Heart left ventricle (tissue), 16 donors: ENCODE measurements around the gene AKAP6. TPM values are rescaled to one million over a fixed set of nuclear protein-coding genes. Genes with fewer than 3 reads are reported as not detected.

Source experiments
- ATAC-seq, 4 donors: fragments of 200-7000 bp; cut with Tn5 transposase; one replicate each; pipeline ENCODE4 v1.9.1; 2020 to 2022; ENCODE audit warnings: moderate library complexity in 4 of 4, mild to moderate bottlenecking in 3 of 4, moderate number of reproducible peaks in 1 of 4
- DNase-seq, 5 donors: peaks; one replicate each; pipeline ENCODE4 v3.0.0-alpha.2; 2020
- H3K27ac ChIP-seq, 12 donors: fragments of 200-600 bp; sonication (generic) in 4 of 12; one replicate each; pipeline versions ENCODE4 v1.5.0 to v1.8.0; 2016 to 2022; ENCODE audit warnings: mild to moderate bottlenecking in 2 of 12
- H3K27me3 ChIP-seq, 9 donors: fragments of 200-600 bp; sonication (generic) in 2 of 9; one replicate each; pipeline versions ENCODE4 v1.5.1 to v1.8.0; 2016 to 2022; ENCODE audit warnings: mild to moderate bottlenecking in 3 of 9
- H3K36me3 ChIP-seq, 9 donors: fragments of 200-600 bp; sonication (generic) in 2 of 9; one replicate each; pipeline versions ENCODE4 v1.5.0 to v1.8.0; 2018 to 2022; ENCODE audit warnings: mild to moderate bottlenecking in 2 of 9
- H3K4me1 ChIP-seq, 12 donors: fragments of 200-600 bp; sonication (generic) in 4 of 12; one replicate each; pipeline versions ENCODE4 v1.5.0 to v1.8.0; 2016 to 2022; ENCODE audit warnings: mild to moderate bottlenecking in 3 of 12
- H3K4me3 ChIP-seq, 12 donors: fragments of 200-600 bp; sonication (generic) in 4 of 12; one replicate each; pipeline versions ENCODE4 v1.5.0 to v1.8.0; 2017 to 2022; ENCODE audit warnings: mild to moderate bottlenecking in 9 of 12, moderate library complexity in 4 of 12
- H3K9me3 ChIP-seq, 12 donors: fragments of 200-600 bp; sonication (generic) in 4 of 12; one replicate each; pipeline versions ENCODE4 v1.5.0 to v1.8.0; 2016 to 2022; ENCODE audit warnings: mild to moderate bottlenecking in 1 of 12
- CTCF ChIP-seq, 12 donors: fragments of 200-600 bp; sonication (generic) in 4 of 12; IDR thresholded peaks; one replicate each; pipeline versions ENCODE4 v1.5.0 to v1.8.0; 2018 to 2022; ENCODE audit warnings: antibody characterized with exemption in 12 of 12, mild to moderate bottlenecking in 5 of 12
- POLR2A ChIP-seq, 2 donors: fragments of 450-650 bp; IDR thresholded peaks; one replicate each; pipeline ENCODE4 v1.6.1; 2017; ENCODE audit warnings: antibody characterized with exemption in 2 of 2, mild to moderate bottlenecking in 2 of 2, moderate library complexity in 2 of 2
- WGBS, 4 donors: extraction: QIAGEN DNeasy Blood & Tissue Kit in 2 of 4; methylation state at CpG; one replicate each; pipeline versions ENCODE4 v1.1.5 to v1.1.7; 2013 to 2018; 5-methylcytosine and 5-hydroxymethylcytosine counted together
- intact Hi-C, 10 donors: fragments of 100-400 bp; cut with DNase I; formaldehyde crosslinking; loops; one replicate each; pipeline versions ENCODE4 v1.11.1 to v1.14.2; 2022
- polyA plus RNA-seq, 2 donors: library from polyadenylated mRNA; stranded (reverse); fragments of 200-250 nt; gene quantifications; one replicate each; pipeline ENCODE4 v1.2.3, GENCODE V29; 2013
- total RNA-seq, 9 donors: library from RNA; depleted of rRNA in 2 of 9; stranded (reverse); fragments of >200 nt in 2 of 9; fragmentation: NEBNext Ultra II Directional in 3 of 9; extraction: Animal tissue kit (Norgen Biotek cat#: 25700) in 3 of 9; gene quantifications; one replicate each; pipeline versions ENCODE4 v1.1.0 to v1.2.4, GENCODE V29; 2016 to 2023
- donor health status: ischemic (EF 13 %, LVEDD 7.1; RV severe dilation, severe dysfunction).
- donor health status: healthy with polysubstance abuse.
- donor health status: DM: no; HTN: yes; CAD: no.
- donor health status: DM: no; HTN: no; CAD: no.
- donor health status: ischemic (EF 25% LVEDD 6.9; RV normal size, moderate dysfunction).
- donor health status: ischemic (EF 25% LVEDD 5.7; RV mildly dilated, moderate dysfunction).
- donor health status: healthy.
- donor health status: DM: yes; HTN: yes; CAD: no.
- donor health status: ischemic (EF 35%, LVEDD 5.7; RV mildly dilated, moderate dysfunction).
- donor health status: nonischemic (EF 11% LVEDD 7.7; RV severe dilation, severe dysfunction).
- donor health status: DM: yes; HTN: yes; CAD: no.
- donor health status: PGD.
- donor health status: ischemic (EF 29% LVEDD 5.4; RV normal size, mild dysfunction).
- donor health status: nonischemic (EF 23%, LVEDD 6.1; RV moderate dilation, normal function).

AKAP6 gene
- total and polyA plus RNA-seq, 11 donors = 20.4 to 303 (median 206) TPM

- no peaks in the 10 kb centered on the region for H3K9me3 ChIP-seq
- peak overlapping the region in 4 of 12 donors; percentile 12 to 79 (median 66) for H3K27ac ChIP-seq
- peaks cover 5 to 45% (median 34%) of the 10 kb centered on the region in 12 donors for H3K4me1 ChIP-seq
- no peak for TF ChIP-seq POLR2A (IDR thresholded peaks at IDR 0.05)
- peak; percentile 31 to 70 (median 55) for TF ChIP-seq CTCF (IDR thresholded peaks at IDR 0.05)
- no peaks in the 10 kb centered on the region for H3K36me3 ChIP-seq
- peak overlapping the region in 4 of 12 donors; percentile 7 to 24 (median 18) for H3K4me3 ChIP-seq
- H3K27me3 ChIP-seq = no peaks in the 10 kb centered on the region
- ATAC-seq = peak in 1 of 4 donors; percentile 38
- intact Hi-C loops = loop anchor here in 7 of 10 donors (5.0 to 10.0 kb wide), 5 partner anchors 111 to 1084 kb away; partner anchors contain the start of gene NPAS3 (in 1 of the 7)
- WGBS, 4 donors = 39 to 45% (median 41%) methylated on average over 7 of the region's 7 CpGs
- DNase-seq = peak in 1 of 5 donors; percentile 17
Observed at GRCh38 chr14:32710731-32711680, 381.9 kb downstream of the AKAP6 start.

GRCh38 chr14:32713856-32714255, 384.8 kb downstream of the AKAP6 start:
- 66 to 77% (median 75%) methylated on average over 3 of the region's 3 CpGs for WGBS, 4 donors
- Histone ChIP-seq H3K4me3 (no peak overlapping the region), H3K36me3 (no peaks in the 10 kb centered on the region), H3K27ac (no peak overlapping the region), H3K9me3 (no peaks in the 10 kb centered on the region), H3K4me1 (peaks cover 5 to 41% (median 23%) of the 10 kb centered on the region in 12 donors), H3K27me3 (no peaks in the 10 kb centered on the region)
- TF ChIP-seq CTCF (IDR thresholded peaks at IDR 0.05) = no peak
- TF ChIP-seq POLR2A (IDR thresholded peaks at IDR 0.05) = no peak
- no peak for DNase-seq
- ATAC-seq = no peak
- intact Hi-C loops = loop anchor here in 7 of 10 donors (5.0 to 10.0 kb wide), 5 partner anchors 108 to 1081 kb away; partner anchors contain the start of gene NPAS3 (in 1 of the 7)

- WGBS, 4 donors = 56 to 75% (median 59%) methylated on average over 1 of the region's 1 CpG
- H3K4me1 ChIP-seq = peaks cover 0 to 40% (median 5%) of the 10 kb centered on the region in 12 donors
- ATAC-seq = no peak
- no peak for DNase-seq
- intact Hi-C loops = loop anchor here in 4 of 10 donors (10.0 kb wide), 3 partner anchors 105 to 1075 kb away; partner anchors contain the start of gene NPAS3 (in 1 of the 4)
- no peaks in the 10 kb centered on the region for H3K9me3 ChIP-seq
- H3K27ac ChIP-seq = no peak overlapping the region
- no peak overlapping the region for H3K4me3 ChIP-seq
- no peaks in the 10 kb centered on the region for H3K27me3 ChIP-seq
- no peaks in the 10 kb centered on the region for H3K36me3 ChIP-seq
- TF ChIP-seq POLR2A (IDR thresholded peaks at IDR 0.05) (no peak), CTCF (IDR thresholded peaks at IDR 0.05) (no peak)
Observed at GRCh38 chr14:32719601-32720000, 390.5 kb downstream of the AKAP6 start.

- intact Hi-C loops = loop anchor here in 1 of 10 donors (10.0 kb wide), 1 partner anchor 1074 kb away; no protein-coding TSS in a partner anchor
- TF ChIP-seq POLR2A (IDR thresholded peaks at IDR 0.05) = no peak
- TF ChIP-seq CTCF (IDR thresholded peaks at IDR 0.05) = no peak
- peaks cover 0 to 52% (median 11%) of the 10 kb centered on the region in 12 donors for H3K4me1 ChIP-seq
- no peaks in the 10 kb centered on the region for H3K27me3 ChIP-seq
- H3K9me3 ChIP-seq = no peaks in the 10 kb centered on the region
- ATAC-seq (peak in 2 of 4 donors; percentile 47 to 59), DNase-seq (no peak)
- 48 to 65% (median 55%) methylated on average over 2 of the region's 2 CpGs for WGBS, 4 donors
- no peak overlapping the region for H3K4me3 ChIP-seq
- H3K27ac ChIP-seq = peak overlapping the region in 3 of 12 donors; percentile 10 to 42 (median 16)
- H3K36me3 ChIP-seq = no peaks in the 10 kb centered on the region
Observed at GRCh38 chr14:32720927-32721326, 391.8 kb downstream of the AKAP6 start.
